ENCODE measurements around the gene PLOD1. TPM values are rescaled to one million over a fixed set of nuclear protein-coding genes. Genes with fewer than 3 reads are reported as not detected.

PLOD1 gene
- polyA plus RNA-seq, 1 experiment: 314 TPM

DNA sequence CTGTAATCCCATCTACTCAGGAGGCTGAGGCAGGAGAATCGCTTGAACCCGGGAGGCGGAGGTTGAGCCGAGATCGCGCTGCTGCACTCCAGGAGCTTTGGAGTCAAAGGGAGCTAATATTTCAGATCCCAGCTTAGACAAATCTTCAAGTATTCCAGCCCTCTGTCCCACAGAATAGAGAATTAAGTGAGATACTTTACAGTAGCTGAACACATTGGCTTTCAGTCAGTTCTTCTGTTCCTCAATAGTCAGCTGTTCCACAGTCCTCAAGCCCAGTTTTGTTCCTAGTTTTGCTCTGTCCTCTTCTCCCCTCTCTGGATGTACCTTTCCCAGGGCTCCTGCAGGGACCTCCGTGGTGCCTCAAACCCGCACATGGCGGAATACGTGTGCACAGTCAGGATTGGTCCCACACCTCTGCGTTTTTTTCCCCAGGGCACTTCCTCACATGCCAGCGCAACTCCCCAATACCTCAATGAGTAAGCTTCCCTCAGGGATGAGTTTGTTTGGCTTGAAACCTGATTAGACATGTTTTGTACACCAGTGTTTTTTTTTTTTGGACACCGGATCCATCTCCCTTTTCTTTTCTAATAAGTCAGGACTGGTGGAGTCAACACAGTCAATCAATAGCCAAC is 47.0 kb downstream of the PLOD1 start:
- peak overlapping the region; percentile 92 for H3K4me3 ChIP-seq (ENCODE audit: low read depth, low read length)
- ChIA-PET POLR2A (interaction anchor here (3.7 kb wide), 1 partner anchor 72 kb away, joined by 79 read pairs; no protein-coding TSS in a partner anchor), CTCF (interaction anchor here (0.6 to 1.4 kb wide), 6 partner anchors 10 to 73 kb away, joined by 3 to 7 read pairs (median 4); no protein-coding TSS in a partner anchor)
- TF ChIP-seq, protein P1, sequence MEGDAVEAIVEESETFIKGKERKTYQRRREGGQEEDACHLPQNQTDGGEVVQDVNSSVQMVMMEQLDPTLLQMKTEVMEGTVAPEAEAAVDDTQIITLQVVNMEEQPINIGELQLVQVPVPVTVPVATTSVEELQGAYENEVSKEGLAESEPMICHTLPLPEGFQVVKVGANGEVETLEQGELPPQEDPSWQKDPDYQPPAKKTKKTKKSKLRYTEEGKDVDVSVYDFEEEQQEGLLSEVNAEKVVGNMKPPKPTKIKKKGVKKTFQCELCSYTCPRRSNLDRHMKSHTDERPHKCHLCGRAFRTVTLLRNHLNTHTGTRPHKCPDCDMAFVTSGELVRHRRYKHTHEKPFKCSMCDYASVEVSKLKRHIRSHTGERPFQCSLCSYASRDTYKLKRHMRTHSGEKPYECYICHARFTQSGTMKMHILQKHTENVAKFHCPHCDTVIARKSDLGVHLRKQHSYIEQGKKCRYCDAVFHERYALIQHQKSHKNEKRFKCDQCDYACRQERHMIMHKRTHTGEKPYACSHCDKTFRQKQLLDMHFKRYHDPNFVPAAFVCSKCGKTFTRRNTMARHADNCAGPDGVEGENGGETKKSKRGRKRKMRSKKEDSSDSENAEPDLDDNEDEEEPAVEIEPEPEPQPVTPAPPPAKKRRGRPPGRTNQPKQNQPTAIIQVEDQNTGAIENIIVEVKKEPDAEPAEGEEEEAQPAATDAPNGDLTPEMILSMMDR (IDR thresholded peaks at IDR 0.05; ENCODE audit: low read depth, low read length): no peak
- no peaks in the 10 kb centered on the region; the same call in 1 of the 2 replicates for H3K9me3 ChIP-seq (ENCODE audit: control insufficient read depth, insufficient read depth, low read length)
- H3K27me3 ChIP-seq (ENCODE audit: control insufficient read depth, insufficient read depth, low read length): no peaks in the 10 kb centered on the region
- DNase-seq (ENCODE audit: low read depth, low spot score): no peak
- H3K27ac ChIP-seq (ENCODE audit: low read depth, low read length): no peak overlapping the region

DNA sequence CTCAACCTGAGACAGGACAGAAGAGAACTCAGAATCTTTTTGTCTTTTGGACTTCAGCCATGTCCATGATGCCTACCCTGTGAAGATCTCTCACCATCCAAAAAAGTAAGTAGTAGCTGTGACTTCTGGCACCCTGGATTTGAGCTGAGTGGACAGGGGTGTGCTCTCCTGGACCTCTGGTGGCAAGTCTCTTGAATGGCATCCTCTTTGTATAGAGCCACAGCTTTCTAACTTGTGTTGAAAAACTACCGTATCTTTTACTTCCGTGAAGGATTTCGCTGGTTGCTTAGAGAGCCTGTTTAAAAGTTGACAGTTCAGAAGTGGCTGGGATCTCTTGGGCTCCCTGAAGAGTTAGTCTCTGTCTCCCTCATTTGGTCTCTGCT is 47.5 kb downstream of the PLOD1 start:
- H3K4me3 ChIP-seq (ENCODE audit: low read depth, low read length): no peak overlapping the region
- no peak overlapping the region for H3K27ac ChIP-seq (ENCODE audit: low read depth, low read length)
- TF ChIP-seq, protein P1 (IDR thresholded peaks at IDR 0.05; ENCODE audit: low read depth, low read length): peak; percentile 39
- ChIA-PET CTCF (interaction anchor here (0.6 to 0.7 kb wide), 2 partner anchors 44 to 74 kb away, joined by 4 read pairs; no protein-coding TSS in a partner anchor), POLR2A (interaction anchor here (3.7 kb wide), 1 partner anchor 73 kb away, joined by 79 read pairs; no protein-coding TSS in a partner anchor)
- no peaks in the 10 kb centered on the region; the same call in 1 of the 2 replicates for H3K9me3 ChIP-seq (ENCODE audit: control insufficient read depth, insufficient read depth, low read length)
- no peak for DNase-seq (ENCODE audit: low read depth, low spot score)
- H3K27me3 ChIP-seq (ENCODE audit: control insufficient read depth, insufficient read depth, low read length): no peaks in the 10 kb centered on the region

GRCh38 chr1:11984121-11984520 is 49.6 kb downstream of the PLOD1 start:
- POLR2A ChIA-PET: interaction anchor here (0.6 kb wide), 1 partner anchor 44 kb away, joined by 3 read pairs; no protein-coding TSS in a partner anchor
- H3K27ac ChIP-seq (ENCODE audit: low read depth, low read length): no peak overlapping the region
- TF ChIP-seq, protein P1 (IDR thresholded peaks at IDR 0.05; ENCODE audit: low read depth, low read length): no peak
- H3K9me3 ChIP-seq (ENCODE audit: control insufficient read depth, insufficient read depth, low read length): no peaks in the 10 kb centered on the region; the same call in 1 of the 2 replicates
- CTCF ChIA-PET: no interaction called here
- no peak overlapping the region for H3K4me3 ChIP-seq (ENCODE audit: low read depth, low read length)
- H3K27me3 ChIP-seq (ENCODE audit: control insufficient read depth, insufficient read depth, low read length): no peaks in the 10 kb centered on the region
- DNase-seq (ENCODE audit: low read depth, low spot score): no peak

- Histone ChIP-seq H3K27me3 (ENCODE audit: control insufficient read depth, insufficient read depth, low read length) (no peaks in the 10 kb centered on the region), H3K4me3 (ENCODE audit: low read depth, low read length) (no peak overlapping the region), H3K27ac (ENCODE audit: low read depth, low read length) (no peak overlapping the region), H3K9me3 (ENCODE audit: control insufficient read depth, insufficient read depth, low read length) (no peaks in the 10 kb centered on the region; the same call in 1 of the 2 replicates)
- ChIA-PET CTCF (no interaction called here), POLR2A (interaction anchor here (0.6 kb wide), 1 partner anchor 45 kb away, joined by 3 read pairs; no protein-coding TSS in a partner anchor)
- TF ChIP-seq, protein P1 (IDR thresholded peaks at IDR 0.05; ENCODE audit: low read depth, low read length): no peak
- no peak for DNase-seq (ENCODE audit: low read depth, low spot score)
Measured at GRCh38 chr1:11984576-11984975, 50.1 kb downstream of the PLOD1 start.

DNA sequence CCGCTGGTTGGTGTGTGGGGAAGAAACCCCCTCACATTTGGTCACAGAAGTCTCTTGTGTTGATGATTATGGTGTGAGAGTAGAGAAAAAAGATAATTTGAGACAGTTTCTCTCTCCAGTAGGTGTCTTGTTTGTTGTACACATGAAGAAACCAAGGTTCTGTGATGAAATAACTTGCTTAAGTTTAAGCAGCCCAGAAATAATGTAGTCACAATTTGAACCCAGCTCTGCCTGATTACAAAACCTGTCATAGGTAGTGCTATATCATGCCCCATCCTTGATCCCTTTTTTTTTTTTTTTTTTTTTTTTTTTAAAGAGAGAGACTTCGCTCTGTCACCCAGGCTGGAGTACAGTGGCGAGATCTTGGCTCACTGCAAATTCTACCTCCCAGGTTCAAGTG is 50.7 kb downstream of the PLOD1 start:
- Histone ChIP-seq H3K27me3 (ENCODE audit: control insufficient read depth, insufficient read depth, low read length) (no peaks in the 10 kb centered on the region), H3K4me3 (ENCODE audit: low read depth, low read length) (no peak overlapping the region), H3K27ac (ENCODE audit: low read depth, low read length) (no peak overlapping the region), H3K9me3 (ENCODE audit: control insufficient read depth, insufficient read depth, low read length) (no peaks in the 10 kb centered on the region; the same call in 1 of the 2 replicates)
- TF ChIP-seq, protein P1 (IDR thresholded peaks at IDR 0.05; ENCODE audit: low read depth, low read length): no peak
- ChIA-PET POLR2A (no interaction called here), CTCF (no interaction called here)
- no peak for DNase-seq (ENCODE audit: low read depth, low spot score)

Data from AG04450 (cell line).